Right ventricle myocardium inferior (tissue), 1 donor: ENCODE data around the gene SMARCA4. TPM values are rescaled to one million over a fixed set of nuclear protein-coding genes. Genes with fewer than 3 reads are reported as not detected.

Source experiments
- ATAC-seq: fragments of 200-7000 bp; cut with Tn5 transposase; one replicate; pipeline ENCODE4 v1.9.1; 2020; ENCODE audit warnings: mild to moderate bottlenecking, moderate library complexity
- DNase-seq: peaks from one replicate; pipeline ENCODE4 v3.0.0; 2021; ENCODE audit errors: missing footprints
- intact Hi-C: fragments of 100-400 bp; cut with DNase I; formaldehyde crosslinking; loops from one replicate; pipeline ENCODE4 v1.11.0; 2022
- total RNA-seq: library from RNA; stranded (reverse); fragmentation: NEBNext Ultra II Directional; extraction: Animal tissue kit (Norgen Biotek cat#: 25700); gene quantifications from one replicate; pipeline ENCODE4 v1.2.1, GENCODE V29; 2021
- donor health status: DM: no; HTN: yes; CAD: no; lungs with severe emphysema.

Gene SMARCA4
- total RNA-seq, 1 donor from 2014 or later = 33.8 TPM

DNA sequence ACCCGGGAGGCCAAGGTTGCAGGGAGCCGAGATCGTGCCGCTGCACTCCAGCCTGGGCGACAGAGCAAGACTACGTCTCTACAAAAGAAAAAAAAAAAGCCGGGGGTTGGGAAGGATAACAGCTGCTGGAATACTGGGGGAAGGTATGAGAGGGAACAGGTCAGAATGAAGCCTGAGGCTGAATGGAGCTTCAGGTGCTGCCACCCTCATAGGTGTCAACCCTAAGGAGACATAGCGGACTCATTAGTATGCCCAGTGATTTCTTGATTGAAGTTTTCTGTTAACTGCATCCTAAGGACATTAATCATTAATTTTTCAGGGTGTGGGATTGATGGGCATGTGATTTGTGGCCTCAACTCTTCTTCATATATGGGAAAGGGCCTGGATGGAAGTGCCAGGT lies 6.0 kb downstream of the SMARCA4 start:
- ATAC-seq (no peak), DNase-seq (no peak)
- intact Hi-C loops = no loop called here

DNA sequence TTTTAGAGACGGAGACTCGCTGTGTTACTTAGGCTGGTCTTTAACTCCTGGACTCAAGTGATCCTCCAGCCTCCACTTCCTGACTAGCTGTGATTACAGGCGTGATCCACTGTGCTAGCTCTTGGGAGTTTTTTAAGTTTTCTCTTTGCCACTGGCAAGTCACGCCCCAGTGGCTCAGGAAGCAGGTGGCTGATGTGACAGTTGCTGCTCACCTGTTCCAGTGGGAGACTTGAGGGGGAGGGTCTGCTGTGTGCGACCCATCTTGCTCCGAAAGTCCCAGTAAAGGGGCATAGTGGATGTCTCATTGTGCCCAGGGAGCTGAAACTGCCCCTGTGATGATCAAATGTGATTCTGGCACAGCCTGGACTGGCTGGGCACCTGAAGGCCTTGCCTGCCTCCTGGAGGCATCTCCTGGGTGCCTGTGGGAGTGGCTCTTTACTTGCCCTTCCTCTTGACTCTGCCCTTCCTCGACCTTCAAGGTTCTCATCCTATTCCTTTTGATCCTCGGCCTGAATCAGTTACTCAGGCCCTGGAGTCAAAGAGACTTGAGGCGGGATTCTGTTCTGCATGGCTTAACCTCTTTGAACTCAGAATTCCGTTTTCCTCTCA lies 7.8 kb downstream of the SMARCA4 start:
- intact Hi-C loops = no loop called here
- no peak for DNase-seq
- no peak for ATAC-seq

DNA sequence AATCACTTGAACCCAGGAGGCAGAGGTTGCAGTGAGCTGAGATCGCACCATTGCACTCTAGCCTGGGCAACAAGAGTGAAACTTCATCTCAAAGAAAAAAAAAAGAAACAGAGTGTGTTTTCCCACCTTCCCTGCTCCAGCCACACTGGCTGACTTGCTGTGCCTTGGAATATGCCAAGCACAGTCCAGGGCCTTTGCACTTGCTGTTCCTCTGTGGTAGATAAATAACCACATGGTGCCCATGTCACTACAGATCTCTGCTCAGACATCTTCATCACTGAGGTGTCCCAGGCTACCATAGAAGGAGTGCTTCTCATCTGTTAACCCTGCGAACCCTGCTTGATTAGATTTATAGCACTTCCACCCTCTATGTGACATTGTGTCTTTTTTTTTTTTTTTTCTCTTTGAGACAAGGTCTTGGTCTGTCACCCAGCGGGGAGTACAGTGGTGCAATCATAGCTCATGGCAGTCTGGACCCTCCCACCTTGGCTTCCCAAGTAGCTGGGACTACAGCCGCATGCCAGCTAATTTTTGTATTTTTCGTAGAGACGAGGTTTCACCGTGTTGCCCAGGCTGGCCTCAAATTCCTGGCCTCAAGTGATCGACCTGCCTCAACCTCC lies 10.4 kb downstream of the SMARCA4 start:
- DNase-seq = no peak
- intact Hi-C loops = no loop called here
- no peak for ATAC-seq

DNA sequence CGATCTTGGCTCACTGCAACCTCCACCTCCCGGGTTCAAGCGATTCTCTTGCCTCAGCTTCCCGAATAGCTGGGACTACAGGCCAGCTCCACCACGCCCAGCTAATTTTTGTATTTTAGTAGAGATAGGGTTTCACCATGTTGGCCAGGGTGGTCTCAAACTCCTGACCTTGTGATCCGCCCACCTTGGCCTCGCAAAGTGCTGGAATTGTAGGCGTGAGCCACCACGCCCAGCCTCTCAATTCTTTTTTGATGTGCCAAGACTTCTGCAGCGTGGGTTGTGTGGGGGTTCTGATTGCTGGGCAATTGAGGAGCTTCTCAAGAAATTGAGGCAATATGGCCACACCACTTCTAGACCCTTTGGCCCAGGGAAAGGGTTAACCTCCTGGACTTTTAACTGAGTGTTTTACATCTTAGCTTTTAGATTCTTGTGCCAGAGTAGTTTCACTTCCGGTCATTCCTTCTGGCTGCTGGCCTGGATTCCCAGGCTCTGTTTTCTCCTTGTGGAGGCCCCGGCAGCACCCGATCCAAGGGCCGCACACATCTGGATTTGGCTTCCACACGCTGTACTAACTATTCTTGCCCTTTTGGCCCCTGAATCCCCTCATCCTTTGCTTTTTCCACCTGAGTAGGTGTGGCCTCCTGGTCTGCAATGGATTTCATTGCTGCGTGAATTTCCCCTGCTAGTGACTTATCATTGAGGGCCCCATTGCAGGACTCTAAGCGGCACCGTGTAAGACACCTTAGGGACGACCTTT lies 14.7 kb downstream of the SMARCA4 start:
- ATAC-seq (peak; percentile 67), DNase-seq (no peak)
- intact Hi-C loops = loop anchor here (5.0 kb wide), 1 partner anchor 38 kb away; no protein-coding TSS in a partner anchor

DNA sequence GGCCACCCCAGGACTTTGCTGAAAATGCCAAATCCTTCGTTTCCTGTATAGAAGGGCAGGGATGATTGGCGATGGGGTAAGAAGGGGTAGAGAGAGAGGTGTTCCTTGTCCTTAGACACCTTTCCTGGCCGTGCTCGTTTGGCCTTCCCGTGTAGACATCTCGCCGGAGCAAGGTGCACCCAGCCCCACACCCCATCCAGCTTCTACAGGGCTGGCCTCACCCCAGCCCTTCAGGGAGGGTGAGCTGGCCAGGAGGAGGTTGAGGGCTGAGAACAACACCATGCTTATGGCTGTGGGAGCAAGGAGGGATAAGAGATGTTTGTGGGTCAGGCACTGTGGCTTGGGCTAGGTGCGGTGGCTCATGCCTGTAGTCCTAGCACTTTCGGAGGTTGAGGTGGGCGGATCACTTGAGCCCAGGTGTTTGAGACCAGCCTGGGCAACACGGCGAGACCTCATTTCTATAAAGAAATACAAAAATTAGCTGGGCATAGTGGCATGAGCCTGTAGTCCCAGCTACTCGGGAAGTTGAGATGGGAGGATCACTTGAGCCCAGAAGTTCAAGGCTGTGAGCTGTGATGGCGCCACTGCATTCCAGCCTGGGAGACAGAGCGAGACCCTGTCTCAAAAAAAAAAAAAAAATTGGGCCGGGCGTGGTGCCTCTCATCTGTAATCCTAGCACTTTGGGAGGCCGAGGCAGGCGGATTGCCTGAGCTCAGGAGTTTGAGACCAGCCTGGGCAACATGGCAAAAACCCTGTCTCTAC lies 15.5 kb downstream of the SMARCA4 start:
- DNase-seq (no peak), ATAC-seq (peak; percentile 36)
- intact Hi-C loops = loop anchor here (5.0 kb wide), 1 partner anchor 39 kb away; no protein-coding TSS in a partner anchor

DNA sequence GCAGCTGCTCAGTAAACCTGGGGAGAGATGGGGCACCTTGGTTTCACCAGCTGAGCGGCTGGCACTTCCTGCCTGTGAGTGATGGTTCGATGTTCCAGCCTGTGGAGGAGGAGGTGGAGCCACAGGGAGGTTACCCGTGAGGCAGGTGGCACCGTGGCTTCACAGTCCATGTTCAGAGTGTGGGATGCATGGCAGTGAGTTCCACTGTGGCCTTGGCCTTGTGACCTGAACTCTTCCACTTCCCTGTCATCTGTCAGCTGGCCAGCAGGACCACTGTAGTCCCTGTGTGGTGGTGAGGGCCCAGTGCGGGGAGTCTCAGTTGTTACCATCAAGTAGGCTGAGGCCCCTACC lies 16.9 kb downstream of the SMARCA4 start:
- intact Hi-C loops = loop anchor here (5.0 kb wide), 1 partner anchor 40 kb away; no protein-coding TSS in a partner anchor
- no peak for DNase-seq
- no peak for ATAC-seq

DNA sequence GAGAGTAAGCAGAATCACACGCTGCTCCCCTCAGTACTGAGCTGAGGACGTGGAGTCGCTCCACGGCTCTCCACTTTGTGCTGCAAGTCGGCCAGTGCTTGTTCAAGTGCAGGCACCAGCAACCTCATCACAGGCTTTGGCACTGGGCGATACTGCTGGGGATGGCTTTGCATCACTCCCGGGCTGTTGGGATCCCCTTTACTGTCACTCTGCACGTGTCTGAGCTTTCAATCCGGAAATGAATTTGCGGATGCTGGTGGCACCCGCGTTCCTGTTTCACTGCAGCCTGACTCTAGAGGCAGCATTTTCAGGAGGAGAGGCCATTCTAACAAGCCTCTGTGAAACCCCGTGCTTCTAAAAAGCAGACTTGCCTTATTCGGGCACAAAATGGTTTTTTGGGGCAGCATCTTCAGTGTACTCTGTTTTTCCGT lies 19.1 kb downstream of the SMARCA4 start:
- DNase-seq = no peak
- ATAC-seq = no peak
- intact Hi-C loops = loop anchor here (5.0 kb wide), 1 partner anchor 43 kb away; no protein-coding TSS in a partner anchor

DNA sequence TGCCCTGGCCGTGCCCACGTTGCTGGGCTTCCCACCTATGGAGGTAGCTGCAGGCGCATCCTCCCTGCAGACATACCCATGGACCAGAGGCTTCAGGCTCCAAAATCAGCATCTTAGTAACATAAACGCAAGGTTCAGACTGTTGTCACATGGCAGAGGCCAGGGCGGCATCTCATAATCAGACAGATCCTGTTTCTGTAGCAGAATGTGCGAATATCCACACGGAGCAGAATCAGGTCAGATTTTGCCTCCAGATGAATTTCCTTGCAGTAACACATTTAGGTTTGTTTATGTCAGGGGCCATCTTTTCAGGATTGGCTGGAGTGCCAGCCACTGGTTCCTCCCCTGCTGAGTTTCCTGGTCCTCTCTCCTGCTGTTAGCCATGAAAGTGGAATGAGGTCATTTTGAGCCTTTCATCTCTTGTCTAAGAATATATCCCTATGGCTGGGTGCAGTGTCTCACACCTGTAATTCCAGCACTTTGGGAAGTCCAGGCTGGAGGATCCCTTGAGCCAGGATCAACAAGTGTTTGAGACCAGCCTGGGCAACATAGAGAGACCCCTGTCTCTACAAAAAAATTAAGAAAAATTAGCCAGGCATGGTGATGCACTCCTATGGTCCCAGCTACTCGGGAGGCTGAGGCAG lies 20.5 kb downstream of the SMARCA4 start:
- no peak for DNase-seq
- intact Hi-C loops = no loop called here
- ATAC-seq = no peak

DNA sequence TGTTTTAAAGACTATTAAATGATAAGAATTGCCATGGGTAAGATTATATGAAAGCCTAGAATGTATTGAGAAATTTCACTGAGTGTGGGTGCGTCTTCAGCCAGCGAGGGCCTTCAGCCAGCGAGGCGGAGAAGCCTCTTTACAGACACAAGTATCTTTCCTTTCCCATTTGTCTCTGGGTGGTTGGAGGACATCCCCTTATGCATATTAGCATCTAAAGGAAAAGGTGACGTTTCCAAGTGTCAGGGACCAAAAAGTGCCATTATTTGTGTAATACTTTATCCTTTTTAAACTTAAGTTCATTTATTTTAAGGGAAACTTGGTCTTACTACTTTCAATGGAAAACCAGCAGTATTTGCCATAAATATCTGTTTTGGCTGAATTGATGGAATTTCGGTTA lies 22.2 kb downstream of the SMARCA4 start:
- DNase-seq (no peak), ATAC-seq (no peak)
- intact Hi-C loops = no loop called here

DNA sequence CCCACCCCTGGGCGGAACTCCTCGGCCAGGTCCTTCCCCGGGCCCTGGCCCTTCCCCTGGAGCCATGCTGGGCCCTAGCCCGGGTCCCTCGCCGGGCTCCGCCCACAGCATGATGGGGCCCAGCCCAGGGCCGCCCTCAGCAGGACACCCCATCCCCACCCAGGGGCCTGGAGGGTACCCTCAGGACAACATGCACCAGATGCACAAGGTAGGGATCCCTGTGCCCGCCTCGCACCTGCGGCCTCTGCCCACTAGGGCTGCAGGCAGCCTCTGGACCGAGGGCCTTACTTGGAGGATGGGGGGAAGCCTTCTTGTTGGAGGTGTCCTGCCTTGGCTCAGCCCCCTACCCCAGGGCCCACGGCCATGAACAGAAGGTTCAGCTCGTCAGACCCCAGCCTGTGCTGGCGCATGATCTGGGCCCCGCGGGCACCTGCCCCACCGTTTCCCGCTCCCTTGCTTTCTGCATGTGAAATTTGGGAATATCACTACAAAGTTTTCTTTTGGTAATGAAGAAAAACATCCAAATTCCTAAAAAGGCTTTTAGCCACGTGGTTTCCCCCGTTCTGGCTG lies 23.4 kb downstream of the SMARCA4 start:
- ATAC-seq = no peak
- DNase-seq = no peak
- intact Hi-C loops = no loop called here

DNA sequence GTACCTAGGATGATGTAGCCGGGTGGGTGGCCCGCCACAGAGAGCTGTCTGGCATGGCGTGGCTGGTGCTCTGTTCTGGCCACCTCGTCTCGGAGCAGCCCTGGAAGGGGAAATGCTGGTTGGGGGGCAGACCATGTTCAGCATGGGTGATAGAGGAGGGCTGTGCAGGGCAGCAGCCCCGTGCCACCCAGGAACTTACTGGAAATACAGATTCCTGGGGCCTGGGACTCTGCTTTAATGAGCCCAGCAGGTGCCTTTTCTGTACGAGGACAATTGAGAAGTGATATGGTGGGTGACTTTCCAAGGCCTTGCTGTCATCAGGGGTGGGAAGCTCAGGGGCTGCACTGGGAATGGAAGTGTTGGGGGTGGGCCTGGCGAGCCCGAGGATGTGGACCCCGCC lies 24.7 kb downstream of the SMARCA4 start:
- no peak for ATAC-seq
- DNase-seq = no peak
- intact Hi-C loops = no loop called here

DNA sequence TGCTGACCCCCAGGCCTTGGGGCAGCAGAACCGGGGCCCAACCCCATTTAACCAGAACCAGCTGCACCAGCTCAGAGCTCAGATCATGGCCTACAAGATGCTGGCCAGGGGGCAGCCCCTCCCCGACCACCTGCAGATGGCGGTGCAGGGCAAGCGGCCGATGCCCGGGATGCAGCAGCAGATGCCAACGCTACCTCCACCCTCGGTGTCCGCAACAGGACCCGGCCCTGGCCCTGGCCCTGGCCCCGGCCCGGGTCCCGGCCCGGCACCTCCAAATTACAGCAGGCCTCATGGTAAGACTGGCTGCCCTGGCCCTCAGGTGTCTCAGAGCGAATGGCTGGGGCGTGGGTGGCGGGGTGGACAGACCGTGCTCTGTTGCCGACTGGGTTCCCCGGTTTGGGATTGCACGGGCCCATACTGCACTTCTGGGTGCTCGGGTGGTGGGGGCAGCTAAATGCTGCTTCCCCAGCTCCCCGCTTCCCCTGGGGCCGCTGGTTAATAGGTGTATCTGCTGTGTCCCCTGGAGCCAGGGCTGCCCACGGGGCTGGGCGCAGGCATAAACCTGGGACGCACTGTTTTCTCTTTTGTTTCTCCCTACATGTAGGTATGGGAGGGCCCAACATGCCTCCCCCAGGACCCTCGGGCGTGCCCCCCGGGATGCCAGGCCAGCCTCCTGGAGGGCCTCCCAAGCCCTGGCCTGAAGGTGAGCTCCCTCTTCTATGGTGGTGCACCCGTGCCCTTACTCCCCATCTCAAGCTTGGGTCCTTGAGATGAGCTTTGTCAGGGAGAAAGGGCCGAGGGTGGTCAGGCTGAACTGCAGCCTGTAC lies 25.7 kb downstream of the SMARCA4 start:
- intact Hi-C loops = no loop called here
- DNase-seq (no peak), ATAC-seq (no peak)

DNA sequence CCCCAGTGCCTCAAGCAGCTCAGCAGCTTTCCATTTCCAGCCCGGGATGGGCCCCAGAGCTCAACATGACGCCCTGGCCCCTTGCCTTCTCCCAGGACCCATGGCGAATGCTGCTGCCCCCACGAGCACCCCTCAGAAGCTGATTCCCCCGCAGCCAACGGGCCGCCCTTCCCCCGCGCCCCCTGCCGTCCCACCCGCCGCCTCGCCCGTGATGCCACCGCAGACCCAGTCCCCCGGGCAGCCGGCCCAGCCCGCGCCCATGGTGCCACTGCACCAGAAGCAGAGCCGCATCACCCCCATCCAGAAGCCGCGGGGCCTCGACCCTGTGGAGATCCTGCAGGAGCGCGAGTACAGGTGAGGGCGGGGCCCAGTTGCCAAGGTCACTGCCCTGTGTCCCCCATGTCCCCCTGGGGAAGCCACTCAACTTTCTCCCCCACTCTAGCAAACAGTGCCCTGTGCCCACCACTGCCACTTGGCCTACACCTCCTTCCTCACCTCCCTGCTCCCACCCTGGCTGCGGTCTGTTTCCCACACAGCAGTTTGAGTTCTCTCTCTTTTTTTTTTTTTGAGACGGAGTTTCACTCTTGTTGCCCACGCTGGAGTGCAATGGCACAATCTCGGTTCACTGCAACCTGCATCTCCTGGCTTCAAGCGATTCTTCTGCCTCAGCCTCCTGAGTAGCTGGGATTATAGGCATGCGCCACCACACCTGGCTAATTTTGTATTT lies 26.9 kb downstream of the SMARCA4 start:
- ATAC-seq (no peak), DNase-seq (no peak)
- intact Hi-C loops = no loop called here

DNA sequence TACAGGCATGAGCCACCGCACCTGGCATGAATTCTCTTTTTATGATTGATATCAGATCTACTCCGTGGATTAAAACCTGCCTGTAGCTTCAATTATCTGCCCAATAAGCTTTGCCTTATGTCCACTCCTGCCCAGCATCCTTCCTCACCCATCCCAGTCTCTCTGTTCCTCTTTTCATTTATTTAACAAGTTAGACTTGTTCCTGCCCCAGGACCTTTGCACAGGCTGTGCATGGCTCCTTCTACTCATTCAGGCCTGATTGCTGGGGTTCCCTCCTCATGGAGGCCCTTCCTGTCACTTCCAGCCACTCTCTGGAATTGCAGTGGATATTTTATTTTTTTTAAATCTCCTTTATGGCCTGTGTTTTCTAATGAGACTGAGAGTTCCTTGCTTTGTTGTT lies 27.6 kb downstream of the SMARCA4 start:
- no peak for ATAC-seq
- no peak for DNase-seq
- intact Hi-C loops = no loop called here

DNA sequence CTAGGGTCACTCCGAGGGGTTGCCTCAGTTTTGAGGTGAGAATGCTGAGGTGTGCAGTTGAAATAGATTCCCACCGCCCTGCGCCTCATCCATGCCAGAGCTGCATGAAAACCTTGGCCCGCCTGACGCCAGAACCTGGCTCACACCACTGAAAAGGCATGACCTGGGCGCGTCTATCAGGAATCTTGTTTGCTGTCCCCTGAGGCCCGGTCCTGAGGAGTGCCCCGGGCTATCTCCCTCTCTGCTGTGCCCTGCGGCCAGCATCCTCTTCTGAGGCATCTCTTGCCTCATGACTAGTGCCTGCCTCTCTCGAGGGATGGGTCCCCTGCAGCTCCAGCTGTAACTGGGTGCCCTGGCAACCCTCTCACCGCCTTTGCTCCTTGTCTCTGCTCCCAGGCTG lies 28.1 kb downstream of the SMARCA4 start:
- DNase-seq (no peak), ATAC-seq (no peak)
- intact Hi-C loops = no loop called here

DNA sequence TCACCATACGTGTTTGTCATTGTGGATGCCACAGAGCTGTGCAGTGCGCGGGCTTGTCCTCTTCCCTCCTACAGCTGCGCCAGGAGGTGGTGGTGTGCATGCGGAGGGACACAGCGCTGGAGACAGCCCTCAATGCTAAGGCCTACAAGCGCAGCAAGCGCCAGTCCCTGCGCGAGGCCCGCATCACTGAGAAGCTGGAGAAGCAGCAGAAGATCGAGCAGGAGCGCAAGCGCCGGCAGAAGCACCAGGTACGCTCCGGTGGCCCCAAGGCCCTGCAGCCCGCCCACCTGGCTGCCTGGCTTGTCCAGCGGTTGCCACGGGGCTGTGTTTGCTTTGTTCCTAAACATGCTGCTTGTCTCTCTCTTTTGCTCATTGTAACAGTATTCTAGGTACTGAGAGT lies 30.2 kb downstream of the SMARCA4 start:
- intact Hi-C loops = no loop called here
- DNase-seq (no peak), ATAC-seq (no peak)

DNA sequence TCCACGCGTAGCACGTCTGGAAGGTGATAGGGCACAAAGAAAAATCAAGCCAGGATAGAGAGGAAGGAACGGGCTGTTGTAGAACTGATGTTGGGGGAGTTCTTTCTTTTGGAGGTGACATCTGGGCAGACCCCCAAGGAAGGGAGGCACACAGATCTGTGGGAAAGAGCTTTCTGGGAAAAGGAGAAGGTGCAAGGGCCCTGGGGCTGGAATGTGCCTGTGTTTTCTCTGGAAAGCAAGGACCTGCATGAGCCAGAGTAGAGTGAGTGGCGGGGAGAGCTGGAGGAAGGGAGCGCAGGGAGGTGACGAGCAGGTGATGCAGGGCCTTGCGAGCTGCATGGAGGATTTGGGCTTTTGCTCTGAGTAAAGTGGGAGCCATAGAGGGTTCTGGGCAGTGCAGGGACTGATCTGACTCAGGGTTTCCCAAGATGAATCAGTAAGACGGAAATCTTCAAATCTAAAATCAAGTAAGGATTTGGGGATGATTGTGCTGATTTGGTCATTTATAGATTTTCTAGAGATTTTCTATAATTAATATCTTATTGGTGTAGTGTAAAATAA lies 30.8 kb downstream of the SMARCA4 start:
- DNase-seq = no peak
- no peak for ATAC-seq
- intact Hi-C loops = no loop called here
